ENCODE results near the gene MRNIP.

The MRNIP gene

DNA sequence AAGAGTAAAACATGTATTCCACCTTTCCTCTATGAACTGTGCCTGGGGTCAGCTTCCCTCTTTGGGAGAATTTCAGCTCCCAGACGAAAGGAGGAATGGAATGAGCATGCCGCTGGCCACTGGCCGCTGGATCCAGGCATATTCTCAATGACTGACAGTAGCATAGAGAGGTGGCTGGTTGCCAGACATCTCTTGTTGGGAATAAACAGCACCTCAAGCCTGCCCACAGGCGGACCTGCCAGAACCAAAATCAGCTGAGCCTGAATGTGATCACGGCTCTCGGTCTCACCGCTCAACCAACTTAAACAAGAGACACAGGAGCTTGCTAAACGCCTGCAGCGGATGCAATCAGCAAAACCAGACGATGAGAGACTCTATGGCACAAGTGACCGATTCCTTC lies 28.5 kb upstream of the MRNIP start:
- Histone ChIP-seq H3K36me3 (ENCODE audit: control insufficient read depth, low read length) (peaks cover 93% of the 10 kb centered on the region), H3F3A (ENCODE audit: control insufficient read depth, insufficient read depth) (no peaks in the 10 kb centered on the region), H3K79me2 (ENCODE audit: control insufficient read depth, low read length) (no peaks in the 10 kb centered on the region), H3K9me3 (ENCODE audit: control insufficient read depth, insufficient read depth, low read length) (peaks cover 19% of the 10 kb centered on the region), H3K9me2 (replicated peaks; ENCODE audit: control insufficient read depth, low read length) (no peaks in the 10 kb centered on the region), H4K20me1 (ENCODE audit: control insufficient read depth, insufficient read depth, low read depth, low read length) (no peaks in the 10 kb centered on the region), H3K4me1 (ENCODE audit: control insufficient read depth, low read length) (no peaks in the 10 kb centered on the region), H3K4me2 (ENCODE audit: low read length) (no peak overlapping the region), H3K4me3 (ENCODE audit: low read length) (no peak overlapping the region), H3K27me3 (ENCODE audit: control insufficient read depth, low read length) (no peaks in the 10 kb centered on the region), H3K27ac (ENCODE audit: low read depth, low read length) (no peak overlapping the region)
- TF ChIP-seq EZH2phosphoT487 (IDR thresholded peaks at IDR 0.05; ENCODE audit: borderline replicate concordance, low read length) = no peak
- TF ChIP-seq, protein P1, sequence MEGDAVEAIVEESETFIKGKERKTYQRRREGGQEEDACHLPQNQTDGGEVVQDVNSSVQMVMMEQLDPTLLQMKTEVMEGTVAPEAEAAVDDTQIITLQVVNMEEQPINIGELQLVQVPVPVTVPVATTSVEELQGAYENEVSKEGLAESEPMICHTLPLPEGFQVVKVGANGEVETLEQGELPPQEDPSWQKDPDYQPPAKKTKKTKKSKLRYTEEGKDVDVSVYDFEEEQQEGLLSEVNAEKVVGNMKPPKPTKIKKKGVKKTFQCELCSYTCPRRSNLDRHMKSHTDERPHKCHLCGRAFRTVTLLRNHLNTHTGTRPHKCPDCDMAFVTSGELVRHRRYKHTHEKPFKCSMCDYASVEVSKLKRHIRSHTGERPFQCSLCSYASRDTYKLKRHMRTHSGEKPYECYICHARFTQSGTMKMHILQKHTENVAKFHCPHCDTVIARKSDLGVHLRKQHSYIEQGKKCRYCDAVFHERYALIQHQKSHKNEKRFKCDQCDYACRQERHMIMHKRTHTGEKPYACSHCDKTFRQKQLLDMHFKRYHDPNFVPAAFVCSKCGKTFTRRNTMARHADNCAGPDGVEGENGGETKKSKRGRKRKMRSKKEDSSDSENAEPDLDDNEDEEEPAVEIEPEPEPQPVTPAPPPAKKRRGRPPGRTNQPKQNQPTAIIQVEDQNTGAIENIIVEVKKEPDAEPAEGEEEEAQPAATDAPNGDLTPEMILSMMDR (IDR thresholded peaks at IDR 0.05; ENCODE audit: low read depth, low read length, poor library complexity, severe bottlenecking) = no peak

DNA sequence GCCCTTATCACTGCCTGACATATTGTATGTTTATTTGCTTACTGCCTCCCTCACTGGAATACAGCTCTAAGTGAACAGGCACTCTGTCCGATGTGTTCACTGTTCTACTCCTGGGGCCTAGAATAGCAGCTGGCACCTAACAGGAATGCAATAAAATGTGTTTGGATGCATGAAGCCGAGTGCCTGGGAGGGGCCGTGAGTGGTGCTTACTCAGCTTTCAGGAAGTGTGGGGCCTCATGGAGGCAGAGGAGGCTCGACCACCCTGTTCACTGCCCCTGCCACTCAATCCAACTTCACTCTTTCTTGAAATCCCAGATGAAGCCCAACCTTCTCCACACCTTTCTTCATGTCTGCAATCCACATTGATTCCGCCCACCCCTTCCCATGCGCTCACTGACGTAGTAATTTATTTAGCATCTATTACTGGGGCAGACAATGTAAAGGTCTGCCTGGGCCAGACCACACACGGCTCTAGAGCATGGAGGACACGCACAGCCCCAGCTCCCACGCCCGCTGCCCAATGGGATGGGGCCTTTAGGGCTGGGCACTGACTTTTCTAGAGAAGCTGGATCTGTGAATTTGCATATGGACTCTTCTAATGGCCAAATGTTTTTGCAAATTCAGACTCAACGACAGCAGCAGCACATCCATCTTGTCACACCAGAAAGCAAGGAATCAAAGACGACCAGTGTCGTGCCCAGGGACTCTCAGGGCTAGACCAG lies 27.7 kb upstream of the MRNIP start:
- peaks cover 19% of the 10 kb centered on the region for H3K9me3 ChIP-seq (ENCODE audit: control insufficient read depth, insufficient read depth, low read length)
- TF ChIP-seq, protein P1 (IDR thresholded peaks at IDR 0.05; ENCODE audit: low read depth, low read length, poor library complexity, severe bottlenecking) = no peak
- H3F3A ChIP-seq (ENCODE audit: control insufficient read depth, insufficient read depth) = no peaks in the 10 kb centered on the region
- no peaks in the 10 kb centered on the region for H3K27me3 ChIP-seq (ENCODE audit: control insufficient read depth, low read length)
- H3K4me1 ChIP-seq (ENCODE audit: control insufficient read depth, low read length) = no peaks in the 10 kb centered on the region
- H3K27ac ChIP-seq (ENCODE audit: low read depth, low read length) = no peak overlapping the region
- no peak overlapping the region for H3K4me2 ChIP-seq (ENCODE audit: low read length)
- no peak overlapping the region for H3K4me3 ChIP-seq (ENCODE audit: low read length)
- no peaks in the 10 kb centered on the region for H3K9me2 ChIP-seq (replicated peaks; ENCODE audit: control insufficient read depth, low read length)
- H3K79me2 ChIP-seq (ENCODE audit: control insufficient read depth, low read length) = no peaks in the 10 kb centered on the region
- H4K20me1 ChIP-seq (ENCODE audit: control insufficient read depth, insufficient read depth, low read depth, low read length) = no peaks in the 10 kb centered on the region
- H3K36me3 ChIP-seq (ENCODE audit: control insufficient read depth, low read length) = peaks cover 86% of the 10 kb centered on the region

DNA sequence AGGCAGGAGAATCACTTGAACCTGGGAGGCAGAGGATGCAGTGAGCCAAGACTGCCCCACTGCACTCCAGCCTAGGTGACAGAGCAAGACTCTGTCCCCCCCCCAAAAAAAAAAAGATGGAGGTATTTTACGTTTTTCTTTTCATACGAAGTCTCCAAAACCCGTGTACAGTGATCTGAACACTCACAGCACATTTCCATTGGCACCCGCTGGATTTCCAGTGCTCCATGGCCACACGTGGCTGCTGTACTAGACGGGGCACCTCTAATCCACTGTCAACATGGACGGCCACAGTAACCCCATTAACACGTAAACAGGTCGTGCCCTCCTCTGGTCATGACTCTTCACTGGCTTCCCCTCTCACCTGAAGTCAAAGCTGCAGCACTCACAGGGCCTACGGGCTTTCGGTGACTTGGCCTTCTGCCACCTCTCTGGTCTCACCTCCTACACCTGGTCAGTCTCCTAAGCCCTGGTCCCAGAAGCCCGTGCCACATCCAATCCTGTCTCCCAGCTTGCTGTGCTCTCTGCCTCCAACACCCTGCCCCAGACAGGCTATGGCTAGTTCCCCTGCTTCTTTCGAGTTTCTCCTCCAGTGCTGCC lies 27.0 kb upstream of the MRNIP start:
- Histone ChIP-seq H3K4me1 (ENCODE audit: control insufficient read depth, low read length) (no peaks in the 10 kb centered on the region), H3K27ac (ENCODE audit: low read depth, low read length) (no peak overlapping the region), H3K4me3 (ENCODE audit: low read length) (no peak overlapping the region), H3K9me2 (replicated peaks; ENCODE audit: control insufficient read depth, low read length) (no peaks in the 10 kb centered on the region), H3K36me3 (ENCODE audit: control insufficient read depth, low read length) (peaks cover 78% of the 10 kb centered on the region), H3K27me3 (ENCODE audit: control insufficient read depth, low read length) (no peaks in the 10 kb centered on the region), H3K9me3 (ENCODE audit: control insufficient read depth, insufficient read depth, low read length) (peaks cover 19% of the 10 kb centered on the region), H3K79me2 (ENCODE audit: control insufficient read depth, low read length) (no peaks in the 10 kb centered on the region), H4K20me1 (ENCODE audit: control insufficient read depth, insufficient read depth, low read depth, low read length) (no peaks in the 10 kb centered on the region), H3F3A (ENCODE audit: control insufficient read depth, insufficient read depth) (no peaks in the 10 kb centered on the region), H3K4me2 (ENCODE audit: low read length) (no peak overlapping the region)
- no peak for TF ChIP-seq EZH2phosphoT487 (IDR thresholded peaks at IDR 0.05; ENCODE audit: borderline replicate concordance, low read length)
- TF ChIP-seq, protein P1 (IDR thresholded peaks at IDR 0.05; ENCODE audit: low read depth, low read length, poor library complexity, severe bottlenecking) = no peak
